A375 (cell line): ENCODE measurements around the gene GPR75. TPM values are rescaled to one million over a fixed set of nuclear protein-coding genes. Genes with fewer than 3 reads are reported as not detected.

ENCODE experiments used
- small RNA-seq: library from RNA; depleted of rRNA; stranded (forward); fragments of <200 nt; gene quantifications from one replicate; pipeline ENCODE3, GENCODE V24; 2014
- total RNA-seq: library from RNA; depleted of rRNA; stranded (reverse); fragments of >200 nt; shearing (Covaris generic); gene quantifications from 2 replicates; pipeline ENCODE4 v1.2.3, GENCODE V29; 2014; rRNA removed

Gene GPR75
- total RNA-seq: 2.4 and 3.0 TPM in 2 replicates

GRCh38 chr2:53859206-53860181 lies at the start of gene GPR75:
TSS of gene GPR75 (minus strand) at chr2:53859967. CDS start at chr2:53854756, 5,211 bp downstream.

Small RNAs within 50 kb of the gene (small RNA-seq; reads per million reads assigned to genes)
- gene MIR3682: not detected

Other genes starting within 250 kb of the GPR75 start
- 11.7 and 14.1 TPM in 2 replicates for gene CHAC2, start 92.2 kb downstream of the GPR75 start, total RNA-seq
- gene ASB3, start 73.0 kb downstream of the GPR75 start, total RNA-seq: 13.1 and 14.7 TPM in 2 replicates
- 92.9 and 126 TPM in 2 replicates for gene ERLEC1, start 72.9 kb downstream of the GPR75 start, total RNA-seq
- gene PSME4, start 111.0 kb upstream of the GPR75 start, total RNA-seq: 46.4 and 47.2 TPM in 2 replicates